C1 segment of cervical spinal cord (tissue), 14 donors: ENCODE measurements around the gene FUT6.

Source experiments
- DNase-seq, 14 donors: peaks; one replicate each; lab custom pipeline; 2025; lab: John Stamatoyannopoulos, UW

FUT6 gene

DNA sequence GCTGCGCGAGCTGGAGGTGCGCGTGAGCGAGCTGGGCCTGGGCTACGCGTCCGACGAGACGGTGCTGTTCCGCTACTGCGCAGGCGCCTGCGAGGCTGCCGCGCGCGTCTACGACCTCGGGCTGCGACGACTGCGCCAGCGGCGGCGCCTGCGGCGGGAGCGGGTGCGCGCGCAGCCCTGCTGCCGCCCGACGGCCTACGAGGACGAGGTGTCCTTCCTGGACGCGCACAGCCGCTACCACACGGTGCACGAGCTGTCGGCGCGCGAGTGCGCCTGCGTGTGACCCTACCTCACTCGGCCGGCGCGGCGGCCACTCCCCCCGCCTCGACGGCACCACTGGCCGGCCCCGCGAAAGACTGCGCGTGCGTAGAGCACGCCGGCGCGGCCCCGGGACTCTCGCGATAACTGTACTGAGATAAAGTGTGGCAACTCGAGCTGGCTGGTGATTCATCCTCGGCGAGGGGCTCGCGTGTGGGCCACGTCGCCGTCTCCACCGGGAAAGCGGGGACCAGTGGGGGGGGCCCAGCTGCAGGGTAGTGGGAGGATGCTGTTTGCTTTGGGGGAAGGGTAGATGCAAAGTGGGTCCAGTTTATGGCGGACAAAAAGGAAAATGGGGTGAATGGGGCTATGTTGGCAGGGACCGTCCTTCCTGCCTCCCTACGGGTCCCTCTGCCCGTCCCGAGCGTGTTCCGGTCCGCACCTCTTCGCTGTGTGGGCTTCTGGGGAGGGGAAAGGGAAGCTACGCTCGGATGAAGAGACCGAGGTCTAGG, 11.4 kb downstream of the FUT6 start:
- peak in 13 of 14 donors; percentile 9 to 86 (median 70) for DNase-seq

DNA sequence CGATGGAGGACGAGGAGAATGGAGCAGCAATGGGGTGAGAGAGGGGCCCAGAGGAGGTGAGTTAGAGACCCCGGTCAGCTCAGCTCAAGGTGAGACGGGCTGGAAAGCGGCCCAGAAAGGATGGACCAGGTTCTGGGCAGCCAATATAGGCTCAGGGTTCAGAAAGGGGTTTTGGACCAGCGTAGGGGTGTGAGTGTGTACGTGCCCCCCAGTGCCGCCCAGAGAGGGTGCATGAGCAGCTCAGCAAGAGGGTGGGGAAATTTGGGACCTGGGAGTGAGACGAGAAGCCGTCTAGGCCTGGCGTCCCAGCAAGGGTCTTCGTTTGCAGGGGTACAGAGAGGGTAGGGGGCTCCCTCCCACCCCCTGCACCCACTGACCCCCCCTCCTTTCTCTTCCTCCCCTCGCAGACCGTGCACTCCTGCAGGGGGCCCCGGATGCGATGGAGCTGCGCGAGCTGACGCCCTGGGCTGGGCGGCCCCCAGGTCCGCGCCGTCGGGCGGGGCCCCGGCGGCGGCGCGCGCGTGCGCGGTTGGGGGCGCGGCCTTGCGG, 12.1 kb downstream of the FUT6 start:
- no peak for DNase-seq

DNA sequence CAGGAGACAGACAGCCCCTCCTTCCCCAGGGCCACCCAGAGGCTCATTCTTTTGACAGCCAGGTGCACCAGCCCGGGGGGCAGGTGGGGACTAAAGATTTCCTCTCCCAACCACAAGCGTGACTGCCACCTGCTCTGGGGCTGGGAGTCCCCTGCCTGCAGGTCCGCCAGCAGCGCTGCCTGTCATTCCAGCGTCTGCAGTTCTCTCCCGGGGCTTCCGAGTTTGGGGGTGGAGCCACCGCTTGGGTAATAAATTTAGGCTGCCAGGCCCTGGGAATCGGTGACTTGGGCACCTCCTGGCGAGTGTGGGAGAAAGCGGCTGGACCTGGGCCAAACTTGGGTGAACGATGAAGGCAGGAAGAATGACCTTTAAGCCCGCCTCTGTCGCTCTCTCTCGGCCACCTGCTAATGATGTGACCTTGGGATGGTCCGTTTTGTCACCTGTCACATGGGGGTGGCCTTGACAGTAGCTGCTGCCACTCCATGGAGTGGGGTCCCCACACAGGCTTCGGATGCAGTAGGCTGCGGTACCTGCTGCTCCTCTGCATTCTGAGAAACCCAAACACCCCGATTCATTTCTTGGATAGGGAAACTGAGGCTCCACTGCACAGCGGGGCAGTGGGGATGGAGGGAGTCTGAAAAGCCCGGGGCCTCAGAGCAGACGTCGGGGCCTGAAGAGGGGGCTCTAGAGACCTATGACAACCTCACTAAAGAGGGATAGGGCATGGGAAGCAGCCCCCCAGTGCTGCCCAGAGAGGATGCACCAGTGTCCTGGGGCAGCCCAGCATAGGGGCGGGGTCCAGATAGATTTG, 12.8 kb downstream of the FUT6 start:
- no peak for DNase-seq

DNA sequence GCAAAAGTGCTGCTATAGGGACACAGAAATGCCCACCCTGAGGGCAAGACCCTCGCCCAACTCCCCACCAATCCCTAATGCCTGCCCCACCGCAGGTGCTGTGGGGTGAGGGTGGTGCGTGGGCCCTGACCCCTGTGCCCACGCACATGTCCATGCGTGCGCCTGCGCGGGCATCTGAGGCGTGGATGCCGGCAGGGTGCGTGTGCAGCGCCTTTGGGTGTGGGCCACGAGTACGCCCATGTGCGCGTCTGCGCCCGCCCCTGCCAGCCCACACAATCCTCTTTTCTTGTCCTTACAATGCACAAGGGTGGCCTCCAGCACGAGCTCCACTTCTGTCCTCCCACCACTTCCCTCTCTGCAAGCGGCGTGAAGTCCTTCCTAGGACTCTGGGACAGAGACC, 14.3 kb downstream of the FUT6 start:
- peak in 1 of 14 donors; percentile 20 for DNase-seq

DNA sequence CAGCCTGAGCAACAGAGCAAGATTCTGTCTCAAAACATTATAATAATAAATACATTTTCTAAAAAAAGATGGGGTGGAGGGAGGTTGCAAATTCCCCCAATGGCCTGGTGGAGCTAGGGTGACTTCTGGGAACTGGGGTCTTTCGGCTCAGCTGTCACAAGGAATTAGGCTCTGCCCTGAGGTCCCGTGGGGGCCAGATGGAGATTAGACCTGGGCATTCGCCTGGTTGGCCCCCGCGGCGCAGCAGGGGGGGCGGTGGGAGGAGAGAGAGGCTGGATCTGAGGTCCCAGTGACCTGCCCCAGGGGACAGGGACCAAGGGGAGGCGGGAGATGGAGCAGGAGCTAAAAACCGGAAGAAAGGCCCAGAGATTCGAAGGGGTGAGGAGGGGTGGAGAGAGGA, 14.8 kb downstream of the FUT6 start:
- no peak for DNase-seq

DNA sequence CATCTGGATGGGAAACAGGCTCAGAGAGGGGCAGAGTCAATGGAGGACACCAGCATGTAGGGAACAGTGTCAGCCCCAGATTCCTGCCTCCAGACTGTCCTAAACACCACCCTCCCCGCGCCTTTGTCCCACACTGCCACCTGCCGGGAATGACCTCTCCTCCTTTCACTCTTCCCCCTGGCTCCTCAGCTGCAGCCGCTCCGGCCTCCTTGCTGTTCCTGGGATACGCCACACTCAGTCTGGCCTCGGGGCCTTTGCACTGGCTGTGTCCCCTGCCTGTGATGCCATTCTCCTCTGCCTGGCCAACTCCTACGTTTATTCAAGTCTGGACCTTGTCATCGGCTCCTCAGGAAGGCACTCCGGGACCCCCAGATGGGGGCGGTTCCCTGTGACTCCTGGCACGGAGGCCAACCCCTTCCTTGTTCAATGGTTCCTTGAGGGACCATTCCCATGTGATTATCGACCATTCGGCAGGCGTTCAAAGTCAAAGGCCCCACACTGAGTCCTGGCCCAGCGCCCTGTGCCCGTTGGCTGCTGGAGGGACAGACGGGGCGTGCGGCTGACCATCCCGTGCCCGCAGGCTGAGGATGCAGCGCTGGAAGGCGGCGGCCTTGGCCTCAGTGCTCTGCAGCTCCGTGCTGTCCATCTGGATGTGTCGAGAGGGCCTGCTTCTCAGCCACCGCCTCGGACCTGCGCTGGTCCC, 15.8 kb downstream of the FUT6 start:
- DNase-seq: no peak

DNA sequence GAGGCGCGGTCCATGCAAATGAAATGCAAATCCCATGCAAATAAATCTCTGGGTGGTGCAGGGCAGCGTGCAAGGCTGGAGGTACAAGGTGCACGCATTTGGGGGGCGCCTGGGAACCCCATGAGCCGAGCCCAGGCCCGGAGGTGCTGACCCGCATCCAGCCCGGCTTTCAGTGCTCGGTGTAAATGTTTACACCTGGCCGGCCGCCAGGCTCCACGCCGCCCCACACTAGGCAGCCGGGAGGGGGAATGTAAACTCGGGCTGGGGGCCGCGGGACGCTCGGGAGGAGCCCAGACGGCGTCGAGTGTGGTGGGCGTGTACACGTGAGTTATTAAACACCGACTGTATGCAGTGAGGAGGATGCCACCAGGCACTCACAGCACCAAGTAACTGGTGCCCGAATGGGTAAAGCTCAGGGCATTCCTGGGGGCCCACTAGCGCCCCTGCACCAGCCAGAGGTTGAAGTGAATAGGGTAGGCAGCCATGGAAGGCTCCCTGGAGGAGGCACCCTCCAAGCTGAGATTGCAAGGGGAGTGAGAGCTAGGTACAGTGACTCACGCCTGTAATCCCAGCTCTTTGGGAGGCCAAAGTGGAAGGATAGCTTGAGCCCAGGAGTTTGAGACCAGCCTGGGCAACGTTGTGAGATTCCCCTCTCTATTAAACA, 17.2 kb downstream of the FUT6 start:
- DNase-seq: no peak

DNA sequence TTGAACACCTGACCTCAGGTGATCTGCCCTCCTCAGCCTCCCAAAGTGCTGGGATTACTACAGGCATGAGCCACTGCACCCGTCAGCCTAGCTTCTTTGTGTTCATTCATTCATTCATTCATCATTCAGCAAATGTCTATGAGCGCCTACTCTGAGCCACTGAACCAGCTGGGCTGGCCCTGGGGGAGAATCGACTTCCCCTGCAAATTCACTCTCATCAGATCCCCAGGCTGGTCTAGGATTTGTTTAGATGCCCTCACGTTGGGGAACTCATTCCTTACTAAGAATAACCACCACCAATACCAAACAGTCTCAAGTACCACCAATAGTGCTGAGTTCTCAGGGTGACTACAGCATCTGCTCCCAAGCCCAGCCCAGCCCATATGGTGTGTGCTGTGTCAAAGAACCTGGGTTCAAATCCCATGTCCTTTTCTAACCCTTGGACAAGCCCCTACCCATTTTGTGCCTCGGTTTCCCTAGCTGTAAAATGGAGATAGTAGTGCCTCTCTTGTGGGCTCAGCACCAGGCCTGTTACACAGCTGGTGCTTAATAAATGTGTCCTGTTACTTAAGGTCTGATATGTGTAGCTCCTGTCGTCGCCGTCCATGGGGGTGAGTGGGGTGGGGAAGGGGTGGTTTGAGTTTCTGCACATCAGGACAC, 17.9 kb downstream of the FUT6 start:
- DNase-seq: no peak

DNA sequence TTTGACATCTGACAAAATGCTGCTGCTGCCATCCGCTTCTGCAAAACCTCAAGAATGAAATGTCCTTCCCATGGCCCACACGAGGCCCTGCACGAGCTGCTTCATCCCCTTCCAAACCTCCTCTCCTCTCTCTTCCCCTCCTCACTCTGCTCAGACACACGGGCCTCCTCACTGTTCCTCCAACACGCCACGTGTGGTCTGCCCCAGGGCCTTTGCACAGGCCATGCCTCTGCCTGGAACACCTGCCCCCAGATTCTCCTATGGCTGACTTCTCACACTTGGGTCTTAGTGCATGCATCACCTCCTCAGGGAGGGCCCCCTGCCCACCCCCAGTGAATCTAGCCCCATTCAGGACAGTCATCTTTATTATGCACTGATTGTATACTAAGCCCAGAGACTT, 18.7 kb downstream of the FUT6 start:
- no peak for DNase-seq

DNA sequence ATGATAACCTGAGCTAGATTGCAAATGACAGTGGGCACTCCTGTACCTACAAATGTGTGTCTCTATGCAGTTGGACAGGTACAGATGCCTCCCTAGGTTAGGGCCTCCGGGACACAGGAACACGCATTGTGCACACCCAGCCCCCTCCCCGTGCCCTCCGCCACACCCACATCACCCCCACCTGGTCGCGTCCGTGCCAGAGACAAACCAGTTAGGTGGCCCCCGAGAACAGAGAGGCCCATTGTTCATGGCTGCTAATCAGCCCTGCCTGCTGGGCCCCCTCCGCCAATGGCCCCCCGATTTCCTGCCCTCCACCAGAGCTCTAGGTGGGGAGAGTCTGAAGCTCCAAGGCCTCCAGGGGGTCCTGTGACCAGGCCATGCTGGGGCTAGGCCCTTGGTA, 20.9 kb downstream of the FUT6 start:
- DNase-seq: no peak

DNA sequence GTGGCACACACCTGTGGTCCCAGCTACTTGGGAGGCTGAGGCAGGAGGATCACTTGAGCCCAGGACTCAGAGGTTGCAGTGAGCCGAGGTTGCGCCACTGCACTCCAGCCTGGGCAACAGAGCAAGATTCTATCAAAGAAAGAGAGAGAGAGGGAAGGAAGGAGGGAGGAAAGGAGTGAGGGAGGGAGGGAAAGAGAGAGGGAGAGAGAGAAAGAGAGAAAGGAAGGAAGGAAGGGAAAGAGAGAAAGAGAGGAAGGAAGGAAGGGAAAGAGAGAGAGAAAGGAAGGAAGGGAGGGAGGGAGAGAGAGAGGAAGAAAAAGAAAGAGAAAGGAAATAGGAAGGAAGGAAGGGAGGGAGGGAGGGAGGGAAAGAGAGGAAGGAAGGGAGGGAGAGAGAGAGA, 22.3 kb downstream of the FUT6 start:
- DNase-seq: no peak

DNA sequence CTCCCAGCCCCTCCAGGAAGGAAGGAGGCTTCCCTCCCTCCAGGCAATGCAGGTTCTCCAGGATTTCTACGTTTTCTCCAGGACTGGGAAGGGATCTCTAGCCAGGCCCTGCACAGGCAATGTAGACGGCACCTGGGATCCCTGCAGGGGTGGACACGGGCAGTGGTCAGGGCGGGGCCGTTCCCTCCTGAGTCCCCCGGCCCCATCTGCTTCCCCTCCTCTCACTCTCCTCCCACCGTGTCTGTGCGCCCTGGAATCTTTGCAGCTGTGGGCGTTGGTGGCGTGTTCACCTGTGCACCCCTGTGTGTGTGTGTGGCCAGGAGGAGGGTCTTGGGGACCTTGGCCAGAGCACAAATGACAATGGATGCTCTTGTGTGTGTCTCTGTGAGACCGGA, 24.7 kb downstream of the FUT6 start:
- no peak for DNase-seq

DNA sequence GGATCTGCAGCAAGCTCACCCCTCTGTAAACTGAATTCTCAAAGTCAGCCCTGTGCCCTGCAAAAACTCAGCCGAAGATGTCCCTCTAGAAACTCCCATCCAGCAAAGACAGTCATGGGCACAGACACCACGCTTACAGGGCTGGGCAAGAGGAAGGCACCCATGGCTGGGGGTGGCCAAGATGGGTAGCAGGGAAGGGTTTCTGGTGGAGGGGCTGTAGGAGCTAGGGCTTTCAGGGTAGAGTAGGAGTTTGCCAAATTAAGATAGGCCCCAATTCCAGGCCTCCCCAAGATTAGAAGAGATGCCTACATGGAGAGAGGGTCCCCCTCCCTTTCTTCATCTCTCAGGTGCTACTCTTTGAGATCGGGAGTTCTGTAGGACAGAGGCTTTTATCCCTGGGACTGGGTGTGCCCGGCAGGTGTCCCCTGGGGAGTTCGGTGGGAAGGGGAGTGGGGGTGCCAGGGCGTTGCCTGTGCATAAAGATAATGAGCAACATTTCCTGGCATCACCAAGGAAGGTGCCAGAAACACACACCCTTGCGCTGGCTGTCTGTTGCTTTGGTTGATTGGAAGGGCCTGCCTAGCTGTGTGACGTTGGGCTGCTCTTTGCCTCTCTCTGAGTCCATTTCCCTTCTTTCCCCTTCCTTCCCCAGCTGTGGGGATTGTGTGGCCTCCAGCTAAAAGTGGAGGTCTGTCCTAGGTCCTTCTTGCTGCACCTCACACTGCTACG, 25.2 kb downstream of the FUT6 start:
- DNase-seq: no peak

DNA sequence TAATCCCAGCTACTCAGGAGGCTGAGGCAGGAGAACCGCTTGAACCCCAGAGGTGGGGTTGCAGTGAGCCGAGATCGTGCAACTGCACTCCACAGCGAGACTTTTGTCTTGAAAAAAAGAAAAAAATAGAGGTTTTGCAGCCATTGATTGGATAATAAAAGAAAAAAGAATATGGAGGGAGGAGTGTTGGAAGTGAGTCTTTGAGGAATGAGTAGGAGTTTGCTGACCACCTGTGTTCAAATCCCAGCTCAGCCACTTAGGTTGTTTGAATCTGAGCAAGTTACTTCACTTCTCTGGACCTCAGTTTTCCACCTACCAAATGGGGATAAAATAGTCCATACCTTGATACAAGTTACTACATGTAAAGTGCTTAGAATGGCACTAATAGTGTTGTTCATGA, 28.4 kb downstream of the FUT6 start:
- no peak for DNase-seq

DNA sequence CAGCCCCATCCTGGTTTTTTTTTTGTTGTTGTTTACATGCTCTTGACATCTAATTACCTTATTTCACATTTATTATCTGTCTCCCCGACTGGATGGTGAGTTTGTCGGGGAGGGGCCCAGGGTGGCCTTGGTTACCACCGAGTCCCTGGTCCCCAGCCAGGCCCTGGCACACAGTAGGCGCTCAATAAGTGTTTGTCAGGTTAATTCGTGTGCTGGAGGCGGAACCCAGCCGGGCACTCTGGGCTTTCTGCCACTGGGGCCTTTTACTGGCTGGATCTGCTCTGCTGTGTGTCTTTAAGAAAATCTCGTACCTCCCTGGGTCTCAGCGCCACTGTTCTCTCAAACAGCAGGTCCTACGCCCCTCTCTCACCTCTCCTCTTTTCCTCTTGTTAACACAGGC, 30.0 kb downstream of the FUT6 start:
- no peak for DNase-seq

DNA sequence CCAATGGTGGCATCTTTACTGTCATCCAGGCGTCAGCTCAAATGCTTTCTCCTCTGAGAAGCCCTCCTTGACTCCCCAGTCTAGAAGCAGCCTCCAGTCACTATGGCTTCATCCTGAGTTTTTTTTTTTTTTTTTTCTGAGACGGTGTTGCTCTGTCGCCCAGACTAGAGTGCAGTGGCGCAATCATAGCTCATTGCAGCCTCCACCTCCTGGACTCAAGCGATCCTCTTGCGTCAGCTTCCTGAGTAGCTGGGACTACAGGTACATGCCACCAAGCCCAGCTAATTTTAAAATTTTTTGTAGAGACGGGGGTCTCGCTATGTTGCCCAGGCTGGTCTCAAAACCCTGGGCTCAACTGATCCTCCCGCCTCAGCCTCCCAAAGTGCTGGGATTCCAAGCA, 30.4 kb downstream of the FUT6 start:
- no peak for DNase-seq

DNA sequence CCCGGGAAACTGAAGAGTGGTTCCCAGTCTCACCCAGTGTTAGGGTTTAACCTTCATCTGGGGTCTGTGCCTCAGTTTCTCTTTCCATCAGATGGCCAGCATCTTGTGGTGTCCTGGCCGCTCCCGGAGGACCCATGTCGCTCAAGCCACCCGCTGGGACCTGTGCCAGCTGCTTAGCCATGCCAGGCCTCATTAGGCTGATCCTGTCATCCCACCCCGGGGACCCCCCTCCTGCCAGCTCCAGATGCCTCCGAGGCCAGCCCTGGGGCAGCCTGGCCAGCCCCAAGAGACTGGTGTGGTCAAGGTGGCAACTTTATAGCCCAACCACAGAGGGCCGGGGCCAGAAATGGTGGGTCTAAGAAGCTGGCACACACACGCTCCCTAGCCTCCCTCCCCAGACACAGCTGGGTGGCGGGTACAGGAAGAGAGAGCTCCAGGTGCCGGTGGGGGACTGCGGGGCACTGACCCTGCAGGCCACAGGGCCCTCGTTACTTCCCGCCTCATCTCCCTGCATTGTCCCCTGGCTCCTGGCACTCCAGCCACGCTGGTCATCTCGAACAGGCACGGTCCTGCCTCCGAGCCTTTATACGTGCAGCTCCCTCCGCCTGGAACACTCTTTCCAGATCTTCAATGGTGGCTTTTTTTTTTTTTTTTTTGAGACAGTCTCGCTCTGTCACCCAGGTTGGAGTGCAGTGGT, 31.2 kb downstream of the FUT6 start:
- DNase-seq: no peak

DNA sequence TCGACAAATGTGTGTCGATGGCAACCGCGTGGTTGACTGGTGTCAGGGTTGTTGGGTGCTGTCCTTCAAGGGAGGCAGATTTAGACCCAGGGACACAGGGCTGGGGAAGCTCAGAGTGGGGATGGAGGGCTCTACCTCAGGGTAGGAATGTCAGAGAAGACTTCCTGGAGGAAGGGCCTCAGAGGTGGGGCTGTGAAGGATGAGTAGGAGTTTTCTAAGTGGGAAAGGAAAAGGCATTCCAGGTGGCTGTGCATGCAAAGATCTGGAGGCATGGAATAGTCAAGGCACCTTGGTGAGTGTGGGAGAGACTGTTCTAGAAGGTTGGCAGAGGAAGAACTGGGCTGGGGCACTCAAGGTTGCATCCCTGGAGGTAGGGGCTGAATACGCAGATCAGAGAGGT, 32.6 kb downstream of the FUT6 start:
- no peak for DNase-seq

DNA sequence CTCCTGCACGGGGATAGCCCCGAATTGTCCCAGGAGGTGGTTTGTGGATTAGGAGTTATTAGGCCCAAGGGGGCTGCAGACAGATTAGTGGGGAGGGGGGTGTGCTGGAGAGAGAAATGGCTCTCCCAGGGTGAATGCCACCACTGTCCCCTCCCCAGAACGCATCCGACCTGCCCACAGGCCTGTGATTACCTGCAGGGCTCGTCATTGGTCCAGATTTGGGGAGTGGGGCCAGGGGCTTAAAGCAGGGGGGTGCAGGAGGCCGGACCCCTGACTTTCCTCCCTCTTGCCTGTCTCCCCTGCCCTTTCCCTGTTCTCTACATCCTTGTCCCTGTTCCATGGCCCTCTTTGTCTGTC, 33.4 kb downstream of the FUT6 start:
- DNase-seq: no peak
